Trophoblast cell (in vitro differentiated cells and primary cell): ENCODE data around the gene CFAP46.

ENCODE experiments used
- DNase-seq, 2 donors: peaks; one replicate each; pipeline ENCODE4 v3.0.0-alpha.2; 2016
- H2AFZ ChIP-seq: 2 replicates; pipeline ENCODE4 v1.6.1; 2013; ENCODE audit warnings: low read length, moderate library complexity, mild to moderate bottlenecking; ENCODE audit not compliant: insufficient read depth, poor library complexity
- H2AK5ac ChIP-seq: 2 replicates; pipeline ENCODE4 v1.6.1; 2013; ENCODE audit warnings: mild to moderate bottlenecking, low read length
- H2BK120ac ChIP-seq: 2 replicates; pipeline ENCODE4 v1.6.1; 2013; ENCODE audit warnings: low read length, mild to moderate bottlenecking, moderate library complexity; ENCODE audit not compliant: insufficient read depth, poor library complexity
- H2BK12ac ChIP-seq: 2 replicates; pipeline ENCODE4 v1.6.1; 2013; ENCODE audit warnings: mild to moderate bottlenecking, low read length, moderate library complexity
- H2BK5ac ChIP-seq: 2 replicates; pipeline ENCODE4 v1.6.1; 2013; ENCODE audit warnings: low read length, low read depth, moderate library complexity, mild to moderate bottlenecking; ENCODE audit not compliant: poor library complexity
- H3K14ac ChIP-seq: 2 replicates; pipeline ENCODE4 v1.6.1; 2013; ENCODE audit warnings: mild to moderate bottlenecking, low read length
- H3K18ac ChIP-seq: 2 replicates; pipeline ENCODE4 v1.6.1; 2013; ENCODE audit warnings: mild to moderate bottlenecking, low read length
- H3K23ac ChIP-seq: 2 replicates; pipeline ENCODE4 v1.6.1; 2013; ENCODE audit warnings: low read length
- H3K27ac ChIP-seq: 2 replicates; pipeline ENCODE4 v1.5.1; 2013; ENCODE audit warnings: low read depth, mild to moderate bottlenecking, inconsistent platforms, low read length, moderate library complexity
- H3K27me3 ChIP-seq: 2 replicates; pipeline ENCODE4 v1.6.1; 2013; ENCODE audit warnings: inconsistent platforms, mild to moderate bottlenecking, low read length, moderate library complexity; ENCODE audit not compliant: insufficient read depth
- H3K36me3 ChIP-seq, 2 experiments: 1 replicate in 1 of 2; 2 replicates in 1 of 2; pipeline ENCODE4 v1.6.1; 2013; ENCODE audit warnings: low read length in 2 of 2, mild to moderate bottlenecking in 2 of 2, moderate library complexity in 1 of 2; ENCODE audit not compliant: insufficient read depth in 2 of 2, control insufficient read depth in 1 of 2
- H3K4ac ChIP-seq: 2 replicates; pipeline ENCODE4 v1.6.1; 2013; ENCODE audit warnings: low read depth, mild to moderate bottlenecking, low read length, moderate library complexity
- H3K4me1 ChIP-seq, 2 experiments: 1 replicate in 1 of 2; 2 replicates in 1 of 2; pipeline ENCODE4 v1.6.1; 2013; ENCODE audit warnings: low read length in 2 of 2, mild to moderate bottlenecking in 2 of 2, moderate library complexity in 1 of 2; ENCODE audit not compliant: insufficient read depth in 2 of 2, control insufficient read depth in 1 of 2
- H3K4me2 ChIP-seq: 2 replicates; pipeline ENCODE4 v1.6.1; 2013; ENCODE audit warnings: inconsistent platforms, mild to moderate bottlenecking, low read length, moderate library complexity
- H3K4me3 ChIP-seq: 2 replicates; pipeline ENCODE4 v1.5.1; 2013; ENCODE audit warnings: mild to moderate bottlenecking, low read depth, low read length, inconsistent platforms
- H3K79me1 ChIP-seq: one replicate; pipeline ENCODE4 v1.6.1; 2013; ENCODE audit warnings: low read length
- H3K79me2 ChIP-seq: 2 replicates; pipeline ENCODE4 v1.6.1; 2013; ENCODE audit warnings: low read length, mild to moderate bottlenecking; ENCODE audit not compliant: control insufficient read depth, insufficient read depth, poor library complexity
- H3K9ac ChIP-seq: 2 replicates; pipeline ENCODE4 v1.6.1; 2013; ENCODE audit warnings: mild to moderate bottlenecking, low read length
- H3K9me3 ChIP-seq: 2 replicates; pipeline ENCODE4 v1.6.1; 2013; ENCODE audit warnings: low read depth, mild to moderate bottlenecking, control low read depth, inconsistent platforms, low read length; ENCODE audit not compliant: insufficient read depth
- H4K12ac ChIP-seq: 2 replicates; pipeline ENCODE4 v1.6.1; 2013; ENCODE audit warnings: low read depth, mild to moderate bottlenecking, low read length, moderate library complexity
- H4K8ac ChIP-seq: 2 replicates; pipeline ENCODE4 v1.6.1; 2013; ENCODE audit warnings: low read depth, mild to moderate bottlenecking, low read length, moderate library complexity
- H4K91ac ChIP-seq: one replicate; pipeline ENCODE4 v1.6.1; 2013; ENCODE audit warnings: low read depth, mild to moderate bottlenecking, low read length, moderate library complexity
- WGBS: extraction: QIAGEN DNeasy Blood & Tissue Kit; methylation state at CpG from one replicate; pipeline ENCODE4 v1.1.7; 2013; ENCODE audit warnings: missing lambda C conversion rate; ENCODE audit not compliant: insufficient read length, insufficient coverage; ENCODE audit errors: extremely low coverage; 5-methylcytosine and 5-hydroxymethylcytosine counted together

The CFAP46 gene

GRCh38 chr10:132918264-132918616 lies 24.1 kb downstream of the CFAP46 start:
- no peak overlapping the region for H4K91ac ChIP-seq
- no peaks in the 10 kb centered on the region for H3K79me1 ChIP-seq
- H3K36me3 ChIP-seq = no peaks in the 10 kb centered on the region
- H2AK5ac ChIP-seq = no peak overlapping the region
- no peak overlapping the region for H2BK120ac ChIP-seq
- H3K18ac ChIP-seq = no peak overlapping the region
- no peak overlapping the region for H3K27ac ChIP-seq
- H4K12ac ChIP-seq = no peak overlapping the region
- H3K14ac ChIP-seq = no peak overlapping the region
- no peak overlapping the region for H2AFZ ChIP-seq
- H2BK12ac ChIP-seq = no peak overlapping the region
- H4K8ac ChIP-seq = no peak overlapping the region
- H3K27me3 ChIP-seq = no peaks in the 10 kb centered on the region
- H3K4me2 ChIP-seq = no peak overlapping the region
- no CpG with 5 or more reads among the region's 19 CpGs for WGBS
- no peak overlapping the region for H3K4ac ChIP-seq
- H2BK5ac ChIP-seq = no peak overlapping the region
- H3K4me3 ChIP-seq = no peak overlapping the region
- H3K9ac ChIP-seq = no peak overlapping the region
- H3K23ac ChIP-seq = no peak overlapping the region
- H3K79me2 ChIP-seq = no peaks in the 10 kb centered on the region
- peaks cover 1% of the 10 kb centered on the region for H3K9me3 ChIP-seq
- H3K4me1 ChIP-seq = peaks cover 0 to 3% of the 10 kb centered on the region in 2 experiments
- no peak for DNase-seq

GRCh38 chr10:132916956-132917666 lies 25.3 kb downstream of the CFAP46 start:
- no peak overlapping the region for H3K9ac ChIP-seq
- no peak overlapping the region for H4K12ac ChIP-seq
- no peak overlapping the region for H2BK5ac ChIP-seq
- no peaks in the 10 kb centered on the region for H3K36me3 ChIP-seq
- H4K8ac ChIP-seq = no peak overlapping the region
- H3K9me3 ChIP-seq = peaks cover 8% of the 10 kb centered on the region
- no peak overlapping the region for H2AK5ac ChIP-seq
- H3K23ac ChIP-seq = no peak overlapping the region
- H3K79me2 ChIP-seq = no peaks in the 10 kb centered on the region
- no peak overlapping the region for H2BK120ac ChIP-seq
- DNase-seq = no peak
- H2AFZ ChIP-seq = no peak overlapping the region
- no peak overlapping the region for H3K18ac ChIP-seq
- no CpG with 5 or more reads among the region's 31 CpGs for WGBS
- no peak overlapping the region for H3K4me2 ChIP-seq
- H2BK12ac ChIP-seq = no peak overlapping the region
- H3K27me3 ChIP-seq = no peaks in the 10 kb centered on the region
- H3K79me1 ChIP-seq = no peaks in the 10 kb centered on the region
- H3K4me3 ChIP-seq = no peak overlapping the region
- peaks cover 0 to 5% of the 10 kb centered on the region in 2 experiments for H3K4me1 ChIP-seq
- H3K4ac ChIP-seq = no peak overlapping the region
- H3K27ac ChIP-seq = no peak overlapping the region
- H4K91ac ChIP-seq = no peak overlapping the region
- H3K14ac ChIP-seq = no peak overlapping the region

GRCh38 chr10:132916421-132916841 lies 25.9 kb downstream of the CFAP46 start:
- DNase-seq = no peak
- Histone ChIP-seq H2AFZ (no peak overlapping the region), H4K91ac (no peak overlapping the region), H4K12ac (no peak overlapping the region), H3K9me3 (peaks cover 8% of the 10 kb centered on the region), H2BK12ac (no peak overlapping the region), H2BK5ac (no peak overlapping the region), H2BK120ac (no peak overlapping the region), H4K8ac (no peak overlapping the region), H3K4me1 (peaks cover 0 to 5% of the 10 kb centered on the region in 2 experiments), H3K79me1 (no peaks in the 10 kb centered on the region), H3K18ac (no peak overlapping the region), H3K9ac (no peak overlapping the region), H3K23ac (no peak overlapping the region), H2AK5ac (no peak overlapping the region), H3K27ac (no peak overlapping the region), H3K27me3 (no peaks in the 10 kb centered on the region), H3K79me2 (no peaks in the 10 kb centered on the region), H3K4ac (no peak overlapping the region), H3K4me3 (no peak overlapping the region), H3K14ac (no peak overlapping the region), H3K4me2 (no peak overlapping the region), H3K36me3 (no peaks in the 10 kb centered on the region)
- WGBS = no CpG with 5 or more reads among the region's 19 CpGs

GRCh38 chr10:132915411-132915810 lies 27.0 kb downstream of the CFAP46 start:
- H3K4me2 ChIP-seq = no peak overlapping the region
- peaks cover 8% of the 10 kb centered on the region for H3K9me3 ChIP-seq
- no peak overlapping the region for H3K23ac ChIP-seq
- WGBS = no CpG with 5 or more reads among the region's 30 CpGs
- no peak overlapping the region for H4K91ac ChIP-seq
- no peak overlapping the region for H3K18ac ChIP-seq
- no peaks in the 10 kb centered on the region for H3K79me2 ChIP-seq
- H3K4ac ChIP-seq = no peak overlapping the region
- H3K4me3 ChIP-seq = no peak overlapping the region
- H2AK5ac ChIP-seq = no peak overlapping the region
- no peak for DNase-seq
- no peaks in the 10 kb centered on the region for H3K27me3 ChIP-seq
- no peak overlapping the region for H2BK12ac ChIP-seq
- H2BK120ac ChIP-seq = no peak overlapping the region
- no peak overlapping the region for H2BK5ac ChIP-seq
- no peak overlapping the region for H4K12ac ChIP-seq
- no peak overlapping the region for H4K8ac ChIP-seq
- H3K27ac ChIP-seq = no peak overlapping the region
- H3K36me3 ChIP-seq = no peaks in the 10 kb centered on the region
- no peak overlapping the region for H3K14ac ChIP-seq
- no peak overlapping the region for H2AFZ ChIP-seq
- peaks cover 0 to 5% of the 10 kb centered on the region in 2 experiments for H3K4me1 ChIP-seq
- no peaks in the 10 kb centered on the region for H3K79me1 ChIP-seq
- no peak overlapping the region for H3K9ac ChIP-seq
